Endothelial cell of umbilical vein (primary cell): ENCODE measurements around the gene TNFRSF1B.

ENCODE experiments used
- CTCF ChIP-seq, 2 donors: IDR thresholded peaks; 1 replicate in 1 of 2; 2 replicates in 1 of 2; pipeline ENCODE4 v1.5.1; 2011; ENCODE audit warnings: low read length in 2 of 2, mild to moderate bottlenecking in 2 of 2, moderate library complexity in 2 of 2, control low read depth in 1 of 2, inconsistent platforms in 1 of 2, low read depth in 1 of 2; ENCODE audit not compliant: insufficient read depth in 1 of 2; ENCODE audit errors: extremely low read depth in 1 of 2
- EZH2 ChIP-seq: IDR thresholded peaks from 2 replicates; pipeline ENCODE4 v1.6.1; 2012; ENCODE audit warnings: borderline replicate concordance, low read depth, mild to moderate bottlenecking, moderate library complexity, low read length, inconsistent platforms; ENCODE audit not compliant: severe bottlenecking
- FOS ChIP-seq: IDR thresholded peaks from 2 replicates; pipeline ENCODE4 v1.6.1; 2011; ENCODE audit warnings: mild to moderate bottlenecking, low read length, moderate library complexity, borderline replicate concordance; ENCODE audit not compliant: insufficient read depth
- GATA2 ChIP-seq: IDR thresholded peaks from 2 replicates; pipeline ENCODE4 v1.7.0; 2011; ENCODE audit warnings: low read depth, mild to moderate bottlenecking, moderate library complexity, mixed read lengths, low read length; ENCODE audit not compliant: insufficient read length, insufficient read depth
- JUN ChIP-seq: IDR thresholded peaks from 2 replicates; pipeline ENCODE4 v1.6.1; 2011; ENCODE audit warnings: borderline replicate concordance, low read depth; ENCODE audit not compliant: insufficient read length, insufficient read depth
- MAX ChIP-seq: IDR thresholded peaks from 2 replicates; pipeline ENCODE4 v1.6.1; 2011; ENCODE audit not compliant: insufficient read depth, insufficient read length
- MYC ChIP-seq: IDR thresholded peaks from one replicate; pipeline ENCODE4 v1.6.1; 2011; ENCODE audit warnings: mild to moderate bottlenecking, low read depth, low read length
- POLR2A ChIP-seq: IDR thresholded peaks from 2 replicates; pipeline ENCODE4 v1.6.1; 2012; ENCODE audit warnings: low read depth, mild to moderate bottlenecking, control low read depth, low read length
- POLR2AphosphoS5 ChIP-seq: IDR thresholded peaks from 2 replicates; pipeline ENCODE4 v1.6.1; 2012; ENCODE audit warnings: low read depth, mild to moderate bottlenecking, control low read depth, low read length, moderate library complexity; ENCODE audit not compliant: insufficient read depth

GRCh38 chr1:12138196-12139168 lies 28.3 kb upstream of the TNFRSF1B start:
- TF ChIP-seq EZH2 (no peak), POLR2AphosphoS5 (no peak), CTCF (IDR thresholded peaks at IDR 0.05; ENCODE audit: extremely low read depth in 1 of 2, insufficient read depth in 1 of 2, low read depth in 1 of 2, low read length in 2 of 2) (no peak), POLR2A (no peak), FOS (no peak), MAX (no peak), JUN (no peak), MYC (no peak), GATA2 (no peak)
